Osteoblast (primary cell): ENCODE data around the gene PRMT7. TPM values are rescaled to one million over a fixed set of nuclear protein-coding genes. Genes with fewer than 3 reads are reported as not detected.
A peak's percentile ranks its signal among the peaks of the same experiment; 100 is the strongest.

Experiments used
- DNase-seq: peaks from one replicate; pipeline ENCODE4 v3.0.0; 2011; ENCODE audit warnings: low spot score, mixed read lengths; ENCODE audit not compliant: insufficient read length; ENCODE audit errors: missing footprints
- H2AFZ ChIP-seq: 2 replicates; pipeline ENCODE4 v1.6.0; 2011; ENCODE audit warnings: mild to moderate bottlenecking, low read length
- H3K27ac ChIP-seq: 2 replicates; pipeline ENCODE4 v1.5.1; 2011; ENCODE audit warnings: mild to moderate bottlenecking, low read depth, low read length, moderate library complexity
- H3K27me3 ChIP-seq: 2 replicates; pipeline ENCODE4 v1.6.0; 2012; ENCODE audit warnings: mild to moderate bottlenecking, control low read depth, inconsistent platforms, low read length, moderate library complexity; ENCODE audit not compliant: insufficient read depth
- H3K36me3 ChIP-seq: 2 replicates; pipeline ENCODE4 v1.5.1; 2011; ENCODE audit warnings: mild to moderate bottlenecking, low read length, control low read depth, moderate library complexity; ENCODE audit not compliant: insufficient read depth
- H3K4me1 ChIP-seq: 2 replicates; pipeline ENCODE4 v1.5.1; 2011; ENCODE audit warnings: mild to moderate bottlenecking, low read length, control low read depth, moderate library complexity; ENCODE audit not compliant: insufficient read depth
- H3K4me2 ChIP-seq: 2 replicates; pipeline ENCODE4 v1.6.0; 2011; ENCODE audit warnings: mild to moderate bottlenecking, low read length; ENCODE audit not compliant: insufficient read depth
- H3K4me3 ChIP-seq: fragments of 200-600 bp; sonication (generic); 3 replicates; pipeline ENCODE4 v1.5.1; 2012; ENCODE audit warnings: mild to moderate bottlenecking, low read length, inconsistent platforms; ENCODE audit not compliant: insufficient read depth
- H3K79me2 ChIP-seq: 2 replicates; pipeline ENCODE4 v1.6.0; 2012; ENCODE audit warnings: mild to moderate bottlenecking, low read length, control low read depth, inconsistent platforms; ENCODE audit not compliant: insufficient read depth
- H3K9me3 ChIP-seq: 2 replicates; pipeline ENCODE4 v1.5.1; 2011; ENCODE audit warnings: low read depth, low read length, control low read depth
- H4K20me1 ChIP-seq: 2 replicates; pipeline ENCODE4 v1.6.0; 2012; ENCODE audit warnings: mild to moderate bottlenecking, low read length, control low read depth; ENCODE audit not compliant: insufficient read depth
- total RNA-seq: library from RNA; depleted of rRNA; stranded (reverse); fragments of >200 nt; gene quantifications from 2 replicates; pipeline ENCODE4 v1.2.3, GENCODE V29; 2012
- TF ChIP-seq, protein P1 (sequence below): IDR thresholded peaks from 2 replicates; pipeline ENCODE4 v1.5.1; 2011; ENCODE audit warnings: mild to moderate bottlenecking, low read depth, low read length, moderate library complexity; ENCODE audit errors: extremely low read depth

Gene PRMT7
- total RNA-seq, 1 donor, result 36.9 TPM

DNA sequence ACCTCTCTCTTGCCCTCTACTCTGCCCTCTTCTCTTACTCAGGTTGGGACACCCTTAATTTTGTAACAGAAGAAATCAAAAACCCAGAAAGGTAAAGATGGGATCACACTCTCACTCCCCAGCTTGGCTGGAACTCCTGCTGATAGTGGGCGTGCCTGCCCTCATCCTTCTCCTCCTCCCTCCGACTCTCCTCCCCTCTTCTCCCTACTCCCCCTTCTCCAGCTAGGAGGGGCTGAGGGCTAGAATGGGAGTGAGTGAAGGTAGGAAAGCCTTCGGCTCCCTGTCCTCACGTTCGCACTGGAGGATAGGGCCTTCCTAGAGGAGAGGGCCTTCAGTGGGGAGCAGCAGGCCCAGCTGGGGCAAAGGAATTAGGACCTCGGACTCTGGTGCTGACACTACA lies 20.4 kb upstream of the PRMT7 start:
- H2AFZ ChIP-seq, result no peak overlapping the region
- H3K79me2 ChIP-seq, result peaks cover 60% of the 10 kb centered on the region
- H3K4me3 ChIP-seq, result no peak overlapping the region
- TF ChIP-seq, protein P1, sequence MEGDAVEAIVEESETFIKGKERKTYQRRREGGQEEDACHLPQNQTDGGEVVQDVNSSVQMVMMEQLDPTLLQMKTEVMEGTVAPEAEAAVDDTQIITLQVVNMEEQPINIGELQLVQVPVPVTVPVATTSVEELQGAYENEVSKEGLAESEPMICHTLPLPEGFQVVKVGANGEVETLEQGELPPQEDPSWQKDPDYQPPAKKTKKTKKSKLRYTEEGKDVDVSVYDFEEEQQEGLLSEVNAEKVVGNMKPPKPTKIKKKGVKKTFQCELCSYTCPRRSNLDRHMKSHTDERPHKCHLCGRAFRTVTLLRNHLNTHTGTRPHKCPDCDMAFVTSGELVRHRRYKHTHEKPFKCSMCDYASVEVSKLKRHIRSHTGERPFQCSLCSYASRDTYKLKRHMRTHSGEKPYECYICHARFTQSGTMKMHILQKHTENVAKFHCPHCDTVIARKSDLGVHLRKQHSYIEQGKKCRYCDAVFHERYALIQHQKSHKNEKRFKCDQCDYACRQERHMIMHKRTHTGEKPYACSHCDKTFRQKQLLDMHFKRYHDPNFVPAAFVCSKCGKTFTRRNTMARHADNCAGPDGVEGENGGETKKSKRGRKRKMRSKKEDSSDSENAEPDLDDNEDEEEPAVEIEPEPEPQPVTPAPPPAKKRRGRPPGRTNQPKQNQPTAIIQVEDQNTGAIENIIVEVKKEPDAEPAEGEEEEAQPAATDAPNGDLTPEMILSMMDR, result no peak
- peaks cover 68% of the 10 kb centered on the region for H3K36me3 ChIP-seq
- H3K9me3 ChIP-seq, result no peaks in the 10 kb centered on the region
- H3K4me1 ChIP-seq, result peaks cover 39% of the 10 kb centered on the region
- H3K4me2 ChIP-seq, result peak overlapping the region; percentile 40
- DNase-seq, result no peak
- H3K27me3 ChIP-seq, result no peaks in the 10 kb centered on the region
- H4K20me1 ChIP-seq, result peaks cover 55% of the 10 kb centered on the region
- H3K27ac ChIP-seq, result peak overlapping the region; percentile 59

DNA sequence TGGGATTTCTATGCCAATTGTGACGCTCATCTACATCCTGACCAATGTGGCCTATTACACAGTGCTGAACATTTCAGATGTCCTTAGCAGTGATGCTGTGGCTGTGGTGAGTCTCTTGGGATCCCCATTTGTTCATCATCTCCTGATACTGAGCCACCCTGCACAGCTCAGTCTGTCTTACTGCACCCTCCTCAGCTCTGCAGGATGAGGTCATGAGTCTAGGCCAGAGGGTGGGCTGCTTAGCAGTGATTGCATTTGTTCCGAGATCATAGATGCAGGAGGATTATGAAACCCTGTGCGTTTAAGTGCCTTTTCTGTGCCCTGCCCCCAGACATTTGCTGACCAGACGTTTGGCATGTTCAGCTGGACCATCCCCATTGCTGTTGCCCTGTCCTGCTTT lies 19.6 kb upstream of the PRMT7 start:
- Histone ChIP-seq H3K4me2 (no peak overlapping the region), H3K4me3 (no peak overlapping the region), H3K27me3 (no peaks in the 10 kb centered on the region), H3K9me3 (no peaks in the 10 kb centered on the region), H4K20me1 (peaks cover 51% of the 10 kb centered on the region), H3K79me2 (peaks cover 60% of the 10 kb centered on the region), H3K27ac (no peak overlapping the region), H2AFZ (no peak overlapping the region), H3K36me3 (peaks cover 72% of the 10 kb centered on the region), H3K4me1 (peaks cover 39% of the 10 kb centered on the region)
- no peak for DNase-seq
- TF ChIP-seq, protein P1, result no peak

DNA sequence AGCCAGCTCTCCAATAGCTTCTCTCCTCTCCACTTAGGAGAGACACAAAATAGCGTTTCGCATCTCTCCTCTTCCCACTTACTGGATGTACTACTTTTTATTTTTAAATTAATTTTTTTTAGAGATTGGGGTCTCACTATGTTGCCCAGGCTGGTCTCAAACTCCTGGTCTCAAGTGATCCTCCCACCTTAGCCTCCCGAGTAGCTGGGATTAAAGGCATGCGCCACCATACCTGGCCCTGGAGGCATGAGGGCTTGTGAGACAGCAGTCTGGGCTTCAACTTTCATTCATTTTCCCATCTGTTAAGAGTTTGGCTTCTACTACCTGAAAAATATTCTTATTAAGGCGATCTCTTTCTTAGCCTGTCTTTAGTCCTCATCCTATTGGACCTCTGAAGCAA lies 18.4 kb upstream of the PRMT7 start:
- TF ChIP-seq, protein P1, result no peak
- peaks cover 41% of the 10 kb centered on the region for H4K20me1 ChIP-seq
- DNase-seq, result no peak
- peaks cover 55% of the 10 kb centered on the region for H3K79me2 ChIP-seq
- H3K27ac ChIP-seq, result no peak overlapping the region
- peaks cover 34% of the 10 kb centered on the region for H3K4me1 ChIP-seq
- peaks cover 70% of the 10 kb centered on the region for H3K36me3 ChIP-seq
- H2AFZ ChIP-seq, result no peak overlapping the region
- no peaks in the 10 kb centered on the region for H3K9me3 ChIP-seq
- no peak overlapping the region for H3K4me3 ChIP-seq
- H3K4me2 ChIP-seq, result no peak overlapping the region
- H3K27me3 ChIP-seq, result no peaks in the 10 kb centered on the region

- peaks cover 11% of the 10 kb centered on the region for H4K20me1 ChIP-seq
Measured at GRCh38 chr16:68296291-68296690, 14.5 kb upstream of the PRMT7 start.

More at GRCh38 chr16:68296291-68296690, 14.5 kb upstream of the PRMT7 start:
- peaks cover 81% of the 10 kb centered on the region for H3K36me3 ChIP-seq
- no peaks in the 10 kb centered on the region for H3K9me3 ChIP-seq
- H3K4me3 ChIP-seq, result no peak overlapping the region
- H2AFZ ChIP-seq, result no peak overlapping the region
- peaks cover 43% of the 10 kb centered on the region for H3K79me2 ChIP-seq
- no peaks in the 10 kb centered on the region for H3K27me3 ChIP-seq
- no peak overlapping the region for H3K27ac ChIP-seq
- peaks cover 26% of the 10 kb centered on the region for H3K4me1 ChIP-seq
- no peak overlapping the region for H3K4me2 ChIP-seq
- no peak for DNase-seq
- TF ChIP-seq, protein P1, result no peak
